ENCODE results near the gene ST6GAL1. TPM values are rescaled to one million over a fixed set of nuclear protein-coding genes. Genes with fewer than 3 reads are reported as not detected.

ST6GAL1 gene
- total and polyA plus RNA-seq, 2 experiments from 2014 or later, result 17.6 to 65.1 TPM

DNA sequence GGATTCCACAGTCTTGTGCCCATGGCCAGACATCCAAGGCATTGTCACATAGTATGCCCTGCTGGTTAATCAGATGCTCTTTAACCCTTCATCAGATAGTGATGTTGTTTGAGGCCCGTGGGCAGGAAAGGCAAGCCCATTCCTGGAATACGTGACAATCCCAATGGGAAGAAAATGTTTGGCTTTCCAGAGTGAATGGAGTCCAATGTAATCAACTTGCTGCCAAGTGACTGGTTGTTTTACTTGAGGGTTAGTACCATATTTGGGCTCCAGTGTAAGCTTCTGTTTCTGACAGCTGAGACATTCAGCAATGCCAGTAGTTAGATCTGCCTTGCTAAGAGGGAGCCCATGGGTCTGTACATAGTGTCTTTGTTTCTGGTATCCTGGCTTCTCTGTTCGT, 177.7 kb downstream of the ST6GAL1 start:
- Mint-ChIP-seq H3K9me3 (no peaks in the 10 kb centered on the region), H3K27me3 (ENCODE audit: insufficient read depth, low read depth, poor library complexity) (peaks cover 4% of the 10 kb centered on the region), H3K4me1 (peaks cover 8% of the 10 kb centered on the region), H3K27ac (no peak overlapping the region), H3K36me3 (ENCODE audit: low read depth) (no peaks in the 10 kb centered on the region), H3K4me3 (no peak overlapping the region)
- DNase-seq (ENCODE audit: low spot score), result no peak
- Histone ChIP-seq H4K20me1 (replicated peaks; ENCODE audit: insufficient read depth) (no peaks in the 10 kb centered on the region), H3K4me2 (no peak overlapping the region), H3K4me1 (ENCODE audit: insufficient read depth) (peaks cover 8% of the 10 kb centered on the region; the same call in 1 of the 2 replicates), H2AFZ (no peak overlapping the region), H3K36me3 (ENCODE audit: insufficient read depth) (no peaks in the 10 kb centered on the region), H3K4me3 (no peak overlapping the region), H3K27ac (ENCODE audit: low read depth) (no peak overlapping the region), H3K27me3 (ENCODE audit: insufficient read depth) (no peaks in the 10 kb centered on the region), H3F3A (replicated peaks; ENCODE audit: low read depth) (peaks cover 7% of the 10 kb centered on the region; the same call in 1 of the 2 replicates), H3K9me2 (ENCODE audit: insufficient read depth) (0 out of 2 replicates have a peak, but pooled peaks cover 7% of the 10 kb centered on the region), H3K79me2 (replicated peaks; ENCODE audit: insufficient read depth) (no peaks in the 10 kb centered on the region; the same call in 1 of the 2 replicates)
- TF ChIP-seq, protein P1, sequence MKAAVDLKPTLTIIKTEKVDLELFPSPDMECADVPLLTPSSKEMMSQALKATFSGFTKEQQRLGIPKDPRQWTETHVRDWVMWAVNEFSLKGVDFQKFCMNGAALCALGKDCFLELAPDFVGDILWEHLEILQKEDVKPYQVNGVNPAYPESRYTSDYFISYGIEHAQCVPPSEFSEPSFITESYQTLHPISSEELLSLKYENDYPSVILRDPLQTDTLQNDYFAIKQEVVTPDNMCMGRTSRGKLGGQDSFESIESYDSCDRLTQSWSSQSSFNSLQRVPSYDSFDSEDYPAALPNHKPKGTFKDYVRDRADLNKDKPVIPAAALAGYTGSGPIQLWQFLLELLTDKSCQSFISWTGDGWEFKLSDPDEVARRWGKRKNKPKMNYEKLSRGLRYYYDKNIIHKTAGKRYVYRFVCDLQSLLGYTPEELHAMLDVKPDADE (IDR thresholded peaks at IDR 0.05), result no peak
- TF ChIP-seq, protein P2, sequence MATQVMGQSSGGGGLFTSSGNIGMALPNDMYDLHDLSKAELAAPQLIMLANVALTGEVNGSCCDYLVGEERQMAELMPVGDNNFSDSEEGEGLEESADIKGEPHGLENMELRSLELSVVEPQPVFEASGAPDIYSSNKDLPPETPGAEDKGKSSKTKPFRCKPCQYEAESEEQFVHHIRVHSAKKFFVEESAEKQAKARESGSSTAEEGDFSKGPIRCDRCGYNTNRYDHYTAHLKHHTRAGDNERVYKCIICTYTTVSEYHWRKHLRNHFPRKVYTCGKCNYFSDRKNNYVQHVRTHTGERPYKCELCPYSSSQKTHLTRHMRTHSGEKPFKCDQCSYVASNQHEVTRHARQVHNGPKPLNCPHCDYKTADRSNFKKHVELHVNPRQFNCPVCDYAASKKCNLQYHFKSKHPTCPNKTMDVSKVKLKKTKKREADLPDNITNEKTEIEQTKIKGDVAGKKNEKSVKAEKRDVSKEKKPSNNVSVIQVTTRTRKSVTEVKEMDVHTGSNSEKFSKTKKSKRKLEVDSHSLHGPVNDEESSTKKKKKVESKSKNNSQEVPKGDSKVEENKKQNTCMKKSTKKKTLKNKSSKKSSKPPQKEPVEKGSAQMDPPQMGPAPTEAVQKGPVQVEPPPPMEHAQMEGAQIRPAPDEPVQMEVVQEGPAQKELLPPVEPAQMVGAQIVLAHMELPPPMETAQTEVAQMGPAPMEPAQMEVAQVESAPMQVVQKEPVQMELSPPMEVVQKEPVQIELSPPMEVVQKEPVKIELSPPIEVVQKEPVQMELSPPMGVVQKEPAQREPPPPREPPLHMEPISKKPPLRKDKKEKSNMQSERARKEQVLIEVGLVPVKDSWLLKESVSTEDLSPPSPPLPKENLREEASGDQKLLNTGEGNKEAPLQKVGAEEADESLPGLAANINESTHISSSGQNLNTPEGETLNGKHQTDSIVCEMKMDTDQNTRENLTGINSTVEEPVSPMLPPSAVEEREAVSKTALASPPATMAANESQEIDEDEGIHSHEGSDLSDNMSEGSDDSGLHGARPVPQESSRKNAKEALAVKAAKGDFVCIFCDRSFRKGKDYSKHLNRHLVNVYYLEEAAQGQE (IDR thresholded peaks at IDR 0.05; ENCODE audit: unreplicated experiment), result no peak
- no peak for TF ChIP-seq JUNB (IDR thresholded peaks at IDR 0.05; ENCODE audit: unreplicated experiment)
- no peak for TF ChIP-seq POLR2AphosphoS5 (IDR thresholded peaks at IDR 0.05; ENCODE audit: low read depth)
- TF ChIP-seq, protein P3, sequence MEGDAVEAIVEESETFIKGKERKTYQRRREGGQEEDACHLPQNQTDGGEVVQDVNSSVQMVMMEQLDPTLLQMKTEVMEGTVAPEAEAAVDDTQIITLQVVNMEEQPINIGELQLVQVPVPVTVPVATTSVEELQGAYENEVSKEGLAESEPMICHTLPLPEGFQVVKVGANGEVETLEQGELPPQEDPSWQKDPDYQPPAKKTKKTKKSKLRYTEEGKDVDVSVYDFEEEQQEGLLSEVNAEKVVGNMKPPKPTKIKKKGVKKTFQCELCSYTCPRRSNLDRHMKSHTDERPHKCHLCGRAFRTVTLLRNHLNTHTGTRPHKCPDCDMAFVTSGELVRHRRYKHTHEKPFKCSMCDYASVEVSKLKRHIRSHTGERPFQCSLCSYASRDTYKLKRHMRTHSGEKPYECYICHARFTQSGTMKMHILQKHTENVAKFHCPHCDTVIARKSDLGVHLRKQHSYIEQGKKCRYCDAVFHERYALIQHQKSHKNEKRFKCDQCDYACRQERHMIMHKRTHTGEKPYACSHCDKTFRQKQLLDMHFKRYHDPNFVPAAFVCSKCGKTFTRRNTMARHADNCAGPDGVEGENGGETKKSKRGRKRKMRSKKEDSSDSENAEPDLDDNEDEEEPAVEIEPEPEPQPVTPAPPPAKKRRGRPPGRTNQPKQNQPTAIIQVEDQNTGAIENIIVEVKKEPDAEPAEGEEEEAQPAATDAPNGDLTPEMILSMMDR (conservative IDR thresholded peaks at IDR 0.05; ENCODE audit: low read depth in 2 of 2), result no peak
- TF ChIP-seq STAT1 (IDR thresholded peaks at IDR 0.05; ENCODE audit: unreplicated experiment), result no peak
- no peak for TF ChIP-seq CREB1 (CRISPR knock-in tag; IDR thresholded peaks at IDR 0.05; ENCODE audit: low read depth)
- TF ChIP-seq ZNF114 (CRISPR knock-in tag; IDR thresholded peaks at IDR 0.05), result no peak
- TF ChIP-seq, protein P4, sequence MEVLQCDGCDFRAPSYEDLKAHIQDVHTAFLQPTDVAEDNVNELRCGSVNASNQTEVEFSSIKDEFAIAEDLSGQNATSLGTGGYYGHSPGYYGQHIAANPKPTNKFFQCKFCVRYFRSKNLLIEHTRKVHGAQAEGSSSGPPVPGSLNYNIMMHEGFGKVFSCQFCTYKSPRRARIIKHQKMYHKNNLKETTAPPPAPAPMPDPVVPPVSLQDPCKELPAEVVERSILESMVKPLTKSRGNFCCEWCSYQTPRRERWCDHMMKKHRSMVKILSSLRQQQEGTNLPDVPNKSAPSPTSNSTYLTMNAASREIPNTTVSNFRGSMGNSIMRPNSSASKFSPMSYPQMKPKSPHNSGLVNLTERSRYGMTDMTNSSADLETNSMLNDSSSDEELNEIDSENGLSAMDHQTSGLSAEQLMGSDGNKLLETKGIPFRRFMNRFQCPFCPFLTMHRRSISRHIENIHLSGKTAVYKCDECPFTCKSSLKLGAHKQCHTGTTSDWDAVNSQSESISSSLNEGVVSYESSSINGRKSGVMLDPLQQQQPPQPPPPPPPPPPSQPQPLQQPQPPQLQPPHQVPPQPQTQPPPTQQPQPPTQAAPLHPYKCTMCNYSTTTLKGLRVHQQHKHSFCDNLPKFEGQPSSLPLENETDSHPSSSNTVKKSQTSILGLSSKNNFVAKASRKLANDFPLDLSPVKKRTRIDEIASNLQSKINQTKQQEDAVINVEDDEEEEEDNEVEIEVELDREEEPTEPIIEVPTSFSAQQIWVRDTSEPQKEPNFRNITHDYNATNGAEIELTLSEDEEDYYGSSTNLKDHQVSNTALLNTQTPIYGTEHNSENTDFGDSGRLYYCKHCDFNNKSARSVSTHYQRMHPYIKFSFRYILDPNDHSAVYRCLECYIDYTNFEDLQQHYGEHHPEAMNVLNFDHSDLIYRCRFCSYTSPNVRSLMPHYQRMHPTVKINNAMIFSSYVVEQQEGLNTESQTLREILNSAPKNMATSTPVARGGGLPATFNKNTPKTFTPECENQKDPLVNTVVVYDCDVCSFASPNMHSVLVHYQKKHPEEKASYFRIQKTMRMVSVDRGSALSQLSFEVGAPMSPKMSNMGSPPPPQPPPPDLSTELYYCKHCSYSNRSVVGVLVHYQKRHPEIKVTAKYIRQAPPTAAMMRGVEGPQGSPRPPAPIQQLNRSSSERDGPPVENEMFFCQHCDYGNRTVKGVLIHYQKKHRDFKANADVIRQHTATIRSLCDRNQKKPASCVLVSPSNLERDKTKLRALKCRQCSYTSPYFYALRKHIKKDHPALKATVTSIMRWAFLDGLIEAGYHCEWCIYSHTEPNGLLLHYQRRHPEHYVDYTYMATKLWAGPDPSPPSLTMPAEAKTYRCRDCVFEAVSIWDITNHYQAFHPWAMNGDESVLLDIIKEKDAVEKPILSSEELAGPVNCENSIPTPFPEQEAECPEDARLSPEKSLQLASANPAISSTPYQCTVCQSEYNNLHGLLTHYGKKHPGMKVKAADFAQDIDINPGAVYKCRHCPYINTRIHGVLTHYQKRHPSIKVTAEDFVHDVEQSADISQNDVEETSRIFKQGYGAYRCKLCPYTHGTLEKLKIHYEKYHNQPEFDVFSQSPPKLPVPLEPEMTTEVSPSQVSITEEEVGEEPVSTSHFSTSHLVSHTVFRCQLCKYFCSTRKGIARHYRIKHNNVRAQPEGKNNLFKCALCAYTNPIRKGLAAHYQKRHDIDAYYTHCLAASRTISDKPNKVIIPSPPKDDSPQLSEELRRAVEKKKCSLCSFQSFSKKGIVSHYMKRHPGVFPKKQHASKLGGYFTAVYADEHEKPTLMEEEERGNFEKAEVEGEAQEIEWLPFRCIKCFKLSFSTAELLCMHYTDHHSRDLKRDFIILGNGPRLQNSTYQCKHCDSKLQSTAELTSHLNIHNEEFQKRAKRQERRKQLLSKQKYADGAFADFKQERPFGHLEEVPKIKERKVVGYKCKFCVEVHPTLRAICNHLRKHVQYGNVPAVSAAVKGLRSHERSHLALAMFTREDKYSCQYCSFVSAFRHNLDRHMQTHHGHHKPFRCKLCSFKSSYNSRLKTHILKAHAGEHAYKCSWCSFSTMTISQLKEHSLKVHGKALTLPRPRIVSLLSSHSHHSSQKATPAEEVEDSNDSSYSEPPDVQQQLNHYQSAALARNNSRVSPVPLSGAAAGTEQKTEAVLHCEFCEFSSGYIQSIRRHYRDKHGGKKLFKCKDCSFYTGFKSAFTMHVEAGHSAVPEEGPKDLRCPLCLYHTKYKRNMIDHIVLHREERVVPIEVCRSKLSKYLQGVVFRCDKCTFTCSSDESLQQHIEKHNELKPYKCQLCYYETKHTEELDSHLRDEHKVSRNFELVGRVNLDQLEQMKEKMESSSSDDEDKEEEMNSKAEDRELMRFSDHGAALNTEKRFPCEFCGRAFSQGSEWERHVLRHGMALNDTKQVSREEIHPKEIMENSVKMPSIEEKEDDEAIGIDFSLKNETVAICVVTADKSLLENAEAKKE (CRISPR knock-in tag; IDR thresholded peaks at IDR 0.05), result no peak
- TF ChIP-seq EZH2 (IDR thresholded peaks at IDR 0.05; ENCODE audit: low read depth, unreplicated experiment), result no peak
- TF ChIP-seq NANOG (IDR thresholded peaks at IDR 0.05; ENCODE audit: borderline replicate concordance), result no peak
- TF ChIP-seq EZH2phosphoT487 (IDR thresholded peaks at IDR 0.05; ENCODE audit: unreplicated experiment), result no peak
- no peak for ATAC-seq
